ENCODE measurements around the gene PIP5K1B. TPM values are rescaled to one million over a fixed set of nuclear protein-coding genes. Genes with fewer than 3 reads are reported as not detected.
A peak's percentile ranks its signal among the peaks of the same experiment; 100 is the strongest.

PIP5K1B gene
- total RNA-seq, 1 experiment from 2014 or later = 9.0 TPM

- H3K9me3 Mint-ChIP-seq (ENCODE audit: low read depth, unreplicated experiment) = no peaks in the 10 kb centered on the region
- BruUV-seq (replicated peaks) = no TSS peak
- TF ChIP-seq CTCF (IDR thresholded peaks at IDR 0.05; ENCODE audit: unreplicated experiment) = no peak
- CTCF ChIA-PET = interaction anchor here (1.1 kb wide), 2 partner anchors 34 to 219 kb away, joined by 3 to 8 read pairs; a partner anchor contains a TSS
- no peak for DNase-seq
- no peaks in the 10 kb centered on the region for H3K36me3 Mint-ChIP-seq (ENCODE audit: insufficient read depth, unreplicated experiment)
- H3K27ac Mint-ChIP-seq (ENCODE audit: unreplicated experiment) = no peak overlapping the region
- no peak overlapping the region for H3K4me3 Mint-ChIP-seq (ENCODE audit: low read depth, unreplicated experiment)
- H3K4me1 Mint-ChIP-seq (ENCODE audit: low read depth, unreplicated experiment) = no peaks in the 10 kb centered on the region
- H3K27me3 Mint-ChIP-seq (ENCODE audit: unreplicated experiment) = no peaks in the 10 kb centered on the region
- intact Hi-C loops (cut with micrococcal nuclease; ENCODE audit: unreplicated experiment) = loop anchor here (1.0 to 10.0 kb wide), 2 partner anchors 314 to 415 kb away; no protein-coding TSS in a partner anchor
Measured at GRCh38 chr9:68998812-68999211, 293.8 kb downstream of the PIP5K1B start.

GRCh38 chr9:68999393-69000105 lies 294.5 kb downstream of the PIP5K1B start:
- intact Hi-C loops (cut with micrococcal nuclease; ENCODE audit: unreplicated experiment) = loop anchor here (1.0 to 10.0 kb wide), 2 partner anchors 315 to 415 kb away; no protein-coding TSS in a partner anchor
- H3K27ac Mint-ChIP-seq (ENCODE audit: unreplicated experiment) = no peak overlapping the region
- H3K4me3 Mint-ChIP-seq (ENCODE audit: low read depth, unreplicated experiment) = no peak overlapping the region
- peak; percentile 66 for DNase-seq
- H3K27me3 Mint-ChIP-seq (ENCODE audit: unreplicated experiment) = no peaks in the 10 kb centered on the region
- peak; percentile 72 for TF ChIP-seq CTCF (IDR thresholded peaks at IDR 0.05; ENCODE audit: unreplicated experiment)
- H3K9me3 Mint-ChIP-seq (ENCODE audit: low read depth, unreplicated experiment) = no peaks in the 10 kb centered on the region
- no peaks in the 10 kb centered on the region for H3K36me3 Mint-ChIP-seq (ENCODE audit: insufficient read depth, unreplicated experiment)
- BruUV-seq (replicated peaks) = no TSS peak
- CTCF ChIA-PET = interaction anchor here (1.0 to 1.1 kb wide), 4 partner anchors 35 to 314 kb away, joined by 3 to 8 read pairs (median 3); a partner anchor contains a TSS
- no peaks in the 10 kb centered on the region for H3K4me1 Mint-ChIP-seq (ENCODE audit: low read depth, unreplicated experiment)

GRCh38 chr9:69001921-69002320 lies 296.9 kb downstream of the PIP5K1B start:
- Mint-ChIP-seq H3K9me3 (ENCODE audit: low read depth, unreplicated experiment) (no peaks in the 10 kb centered on the region), H3K27ac (ENCODE audit: unreplicated experiment) (no peak overlapping the region), H3K4me3 (ENCODE audit: low read depth, unreplicated experiment) (no peak overlapping the region), H3K4me1 (ENCODE audit: low read depth, unreplicated experiment) (no peaks in the 10 kb centered on the region), H3K27me3 (ENCODE audit: unreplicated experiment) (no peaks in the 10 kb centered on the region), H3K36me3 (ENCODE audit: insufficient read depth, unreplicated experiment) (no peaks in the 10 kb centered on the region)
- DNase-seq = no peak
- CTCF ChIA-PET = interaction anchor here (0.5 to 0.8 kb wide), 2 partner anchors 32 to 33 kb away, joined by 3 read pairs; no protein-coding TSS in a partner anchor
- no peak for TF ChIP-seq CTCF (IDR thresholded peaks at IDR 0.05; ENCODE audit: unreplicated experiment)
- intact Hi-C loops (cut with micrococcal nuclease; ENCODE audit: unreplicated experiment) = no loop called here
- BruUV-seq (replicated peaks) = no TSS peak

- BruUV-seq (replicated peaks) = no TSS peak
- Mint-ChIP-seq H3K4me3 (ENCODE audit: low read depth, unreplicated experiment) (no peak overlapping the region), H3K36me3 (ENCODE audit: insufficient read depth, unreplicated experiment) (no peaks in the 10 kb centered on the region), H3K27me3 (ENCODE audit: unreplicated experiment) (no peaks in the 10 kb centered on the region), H3K4me1 (ENCODE audit: low read depth, unreplicated experiment) (no peaks in the 10 kb centered on the region), H3K27ac (ENCODE audit: unreplicated experiment) (no peak overlapping the region), H3K9me3 (ENCODE audit: low read depth, unreplicated experiment) (no peaks in the 10 kb centered on the region)
- intact Hi-C loops (cut with micrococcal nuclease; ENCODE audit: unreplicated experiment) = no loop called here
- no peak for TF ChIP-seq CTCF (IDR thresholded peaks at IDR 0.05; ENCODE audit: unreplicated experiment)
- CTCF ChIA-PET = interaction anchor here (0.7 kb wide), 3 partner anchors 28 to 499 kb away, joined by 3 to 5 read pairs (median 3); no protein-coding TSS in a partner anchor
- DNase-seq = no peak
Measured at GRCh38 chr9:69003051-69003450, 298.0 kb downstream of the PIP5K1B start.

Measured in Calu3 (cell line).